CD4-positive, alpha-beta T cell (primary cell): Measurements from ENCODE around the gene NDEL1. TPM values are rescaled to one million over a fixed set of nuclear protein-coding genes. Genes with fewer than 3 reads are reported as not detected.

ENCODE experiments used
- ATAC-seq: fragments of 200-7000 bp; cut with Tn5 transposase; one replicate; pipeline ENCODE4 v1.10.0; 2022; ENCODE audit warnings: mild to moderate bottlenecking; ENCODE audit not compliant: poor library complexity
- CTCF ChIA-PET: fragments of 350-600 bp; sonication (Branson Sonifier 250); formaldehyde crosslinking; loops from one replicate; lab custom pipeline; 2021; ENCODE audit warnings: antibody characterized with exemption, inconsistent platforms; lab: Charles Lee
- POLR2A ChIA-PET: fragments of 350-600 bp; sonication (Branson Sonifier 250); formaldehyde crosslinking; loops from one replicate; lab custom pipeline; 2021; ENCODE audit warnings: antibody characterized with exemption, inconsistent platforms; lab: Charles Lee
- DNase-seq, 14 experiments: peaks; one replicate each; pipeline ENCODE4 v3.0.0-alpha.2; 2013 to 2020; ENCODE audit warnings: mixed read lengths in 2 of 14
- H3K27ac ChIP-seq, 2 donors: one replicate each; pipeline versions ENCODE4 v1.5.1 to v1.7.0; 2013; ENCODE audit warnings: low read length in 2 of 2, low read depth in 1 of 2, mild to moderate bottlenecking in 1 of 2
- H3K27me3 ChIP-seq, 2 experiments: 1 replicate in 1 of 2; 2 replicates in 1 of 2; pipeline versions ENCODE4 v1.6.1 to v1.7.0; 2013; ENCODE audit warnings: low read length in 2 of 2, control low read depth in 1 of 2, mild to moderate bottlenecking in 1 of 2, moderate library complexity in 1 of 2; ENCODE audit not compliant: insufficient read depth in 2 of 2, control insufficient read depth in 1 of 2
- H3K36me3 ChIP-seq: one replicate; pipeline ENCODE4 v1.6.1; 2013; ENCODE audit warnings: low read length, control low read depth; ENCODE audit not compliant: insufficient read depth
- H3K4me1 ChIP-seq: one replicate; pipeline ENCODE4 v1.6.1; 2013; ENCODE audit warnings: low read length, control low read depth; ENCODE audit not compliant: insufficient read depth
- H3K4me3 ChIP-seq: one replicate; pipeline ENCODE4 v1.5.1; 2013; ENCODE audit warnings: mild to moderate bottlenecking, low read length, moderate library complexity
- H3K9me3 ChIP-seq, 2 experiments: 1 replicate in 1 of 2; 2 replicates in 1 of 2; pipeline versions ENCODE4 v1.6.1 to v1.7.0; 2013; ENCODE audit warnings: low read length in 2 of 2, mild to moderate bottlenecking in 2 of 2, control low read depth in 1 of 2, moderate library complexity in 1 of 2; ENCODE audit not compliant: control insufficient read depth in 1 of 2, insufficient read depth in 1 of 2
- H3K27ac Mint-ChIP-seq: one replicate; pipeline ENCODE4 v1.8.0; 2020; ENCODE audit warnings: mixed read lengths
- H3K27me3 Mint-ChIP-seq: one replicate; pipeline ENCODE4 v1.8.0; 2021; ENCODE audit warnings: mixed read lengths
- H3K36me3 Mint-ChIP-seq: one replicate; pipeline ENCODE4 v1.8.0; 2021; ENCODE audit warnings: low read depth, mixed read lengths
- H3K4me1 Mint-ChIP-seq: one replicate; pipeline ENCODE4 v1.8.0; 2021; ENCODE audit warnings: low read depth, mixed read lengths
- H3K4me3 Mint-ChIP-seq: one replicate; pipeline ENCODE4 v1.8.0; 2020; ENCODE audit warnings: mild to moderate bottlenecking, mixed read lengths
- H3K9me3 Mint-ChIP-seq: one replicate; pipeline ENCODE4 v1.8.0; 2020; ENCODE audit warnings: mixed read lengths
- CTCF ChIP-seq: fragments of 200-600 bp; IDR thresholded peaks from one replicate; pipeline ENCODE4 v1.8.0; 2022; ENCODE audit warnings: antibody characterized with exemption, mild to moderate bottlenecking
- intact Hi-C, 2 experiments: fragments of 100-400 bp; cut with DNase I in 1 of 2; cut with micrococcal nuclease in 1 of 2; formaldehyde crosslinking; loops; one replicate each; pipeline versions ENCODE4 v1.15.1 to v1.9.0; 2023 to 2025; cut with DNase I, micrococcal nuclease
- total RNA-seq, 174 experiments: library from RNA in 2 of 174; stranded (reverse) in 2 of 174; gene quantifications; one replicate each; pipeline ENCODE4 v1.2.3 and lab custom pipeline; 2021 to 2026

NDEL1 gene
- total RNA-seq, 2 experiments from 2014 or later = 300 to 313 TPM

DNA sequence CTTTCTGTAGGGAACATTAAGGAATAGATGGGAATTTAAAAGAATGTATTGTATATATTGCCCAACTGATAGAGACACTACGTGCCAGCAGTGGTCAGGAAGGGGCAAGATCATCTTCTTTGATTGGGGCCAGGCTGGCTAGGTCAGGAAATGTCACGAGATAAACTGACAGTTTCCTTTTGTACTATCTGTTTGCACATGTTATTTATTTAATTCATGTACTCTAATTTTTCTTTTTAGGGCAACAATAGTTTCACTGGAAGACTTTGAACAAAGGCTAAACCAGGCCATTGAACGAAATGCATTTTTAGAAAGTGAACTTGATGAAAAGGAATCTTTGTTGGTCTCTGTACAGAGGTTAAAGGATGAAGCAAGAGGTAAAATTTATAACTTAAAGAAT lies 12.6 kb downstream of the NDEL1 start:
- peaks cover 96% of the 10 kb centered on the region for H3K36me3 Mint-ChIP-seq
- POLR2A ChIA-PET = no interaction called here

DNA sequence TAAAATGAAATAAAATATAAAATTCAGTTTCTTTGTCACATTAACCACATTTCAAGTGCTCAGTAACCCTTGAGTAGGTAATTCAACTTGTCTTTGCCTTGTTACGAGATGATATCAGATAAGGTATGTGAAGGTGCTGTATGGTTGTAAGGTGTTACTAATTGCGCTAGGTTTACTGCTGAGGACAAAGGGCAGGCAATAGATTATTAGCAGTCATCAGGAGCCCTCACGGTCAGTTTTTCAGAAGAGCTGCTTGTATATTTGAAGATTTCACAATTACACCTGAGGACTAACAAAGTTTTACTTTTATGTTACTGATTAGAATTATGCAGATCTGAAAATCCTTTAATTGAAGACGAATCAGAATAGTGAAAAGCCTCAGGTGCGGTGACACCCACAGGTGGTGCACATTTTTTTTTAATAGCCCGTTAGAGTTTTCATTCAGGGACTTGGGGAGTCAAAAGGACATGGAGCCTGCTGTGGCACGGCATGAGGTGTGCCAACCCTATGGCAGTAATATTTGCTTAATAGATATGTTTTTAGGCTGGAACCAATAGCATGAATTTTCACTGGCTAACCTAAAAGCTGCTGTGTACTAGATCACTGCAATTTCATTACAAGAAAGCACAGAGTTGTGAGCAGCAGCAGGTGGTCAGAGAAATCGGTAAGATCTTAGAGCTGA lies 16.4 kb downstream of the NDEL1 start:
- no peaks in the 10 kb centered on the region for H3K9me3 ChIP-seq
- DNase-seq = no peak
- intact Hi-C loops = no loop called here
- peaks cover 88% of the 10 kb centered on the region for H3K36me3 ChIP-seq
- no peaks in the 10 kb centered on the region for H3K4me1 ChIP-seq
- TF ChIP-seq CTCF = no peak
- Mint-ChIP-seq H3K4me1 (peaks cover 26% of the 10 kb centered on the region), H3K9me3 (no peaks in the 10 kb centered on the region), H3K36me3 (peaks cover 94% of the 10 kb centered on the region), H3K27me3 (no peaks in the 10 kb centered on the region), H3K27ac (no peak overlapping the region), H3K4me3 (no peak overlapping the region)
- ATAC-seq = no peak
- no peaks in the 10 kb centered on the region for H3K27me3 ChIP-seq
- no peak overlapping the region for H3K27ac ChIP-seq
- POLR2A ChIA-PET = no interaction called here
- H3K4me3 ChIP-seq = no peak overlapping the region
- CTCF ChIA-PET = no interaction called here

More for the DNA sequence above, 12.6 kb downstream of the NDEL1 start:
- peaks cover 43% of the 10 kb centered on the region for H3K4me1 Mint-ChIP-seq
- no peaks in the 10 kb centered on the region for H3K9me3 Mint-ChIP-seq
- intact Hi-C loops = no loop called here
- no peak for TF ChIP-seq CTCF
- peaks cover 2% of the 10 kb centered on the region for H3K4me1 ChIP-seq
- no peak overlapping the region for H3K4me3 ChIP-seq
- peaks cover 88% of the 10 kb centered on the region for H3K36me3 ChIP-seq
- no peak overlapping the region for H3K27ac ChIP-seq
- no peaks in the 10 kb centered on the region for H3K27me3 ChIP-seq
- no peak for ATAC-seq
- H3K27me3 Mint-ChIP-seq = no peaks in the 10 kb centered on the region
- no peak overlapping the region for H3K27ac Mint-ChIP-seq
- DNase-seq = no peak
- CTCF ChIA-PET = no interaction called here
- no peaks in the 10 kb centered on the region for H3K9me3 ChIP-seq
- no peak overlapping the region for H3K4me3 Mint-ChIP-seq

DNA sequence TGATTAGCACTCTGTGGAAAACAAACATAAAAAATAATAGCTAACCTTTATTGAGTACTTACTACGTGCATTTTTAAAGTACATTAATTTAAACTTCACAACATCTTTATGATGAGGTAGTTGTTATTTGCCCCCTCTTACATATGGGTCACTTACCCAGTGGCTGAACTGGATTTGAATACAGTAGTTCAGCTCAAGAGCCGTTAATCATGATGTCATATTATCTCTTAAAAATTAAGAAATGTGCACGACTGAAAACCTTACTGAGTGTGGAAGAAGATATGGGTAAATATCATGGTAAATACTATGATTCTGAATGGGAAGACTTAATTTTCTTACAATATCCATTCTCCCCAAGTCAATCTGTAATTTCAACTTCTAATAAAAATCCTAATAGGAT lies 17.6 kb downstream of the NDEL1 start:
- H3K27ac Mint-ChIP-seq = no peak overlapping the region
- ChIA-PET POLR2A (no interaction called here), CTCF (no interaction called here)
- no peak overlapping the region for H3K27ac ChIP-seq
- no peak overlapping the region for H3K4me3 ChIP-seq
- no peaks in the 10 kb centered on the region for H3K4me1 ChIP-seq
- no peak for TF ChIP-seq CTCF
- no peak for DNase-seq
- intact Hi-C loops = no loop called here
- H3K27me3 ChIP-seq = no peaks in the 10 kb centered on the region
- H3K9me3 ChIP-seq = no peaks in the 10 kb centered on the region
- no peaks in the 10 kb centered on the region for H3K27me3 Mint-ChIP-seq
- H3K4me1 Mint-ChIP-seq = peaks cover 32% of the 10 kb centered on the region
- no peak for ATAC-seq
- peaks cover 94% of the 10 kb centered on the region for H3K36me3 Mint-ChIP-seq
- H3K36me3 ChIP-seq = peaks cover 88% of the 10 kb centered on the region
- no peak overlapping the region for H3K4me3 Mint-ChIP-seq
- H3K9me3 Mint-ChIP-seq = no peaks in the 10 kb centered on the region
